ENCODE data around the gene GTPBP3.

Gene GTPBP3

GRCh38 chr19:17336872-17337674, at the start of gene GTPBP3:
GTPBP3 (plus strand) TSS chr19:17337553; CDS start chr19:17337612, 59 bp downstream.
- ATAC-seq (ENCODE audit: insufficient read depth, low read depth) (peak; percentile 86), DNase-seq (peak; percentile 99)
- Histone ChIP-seq H3K9ac (ENCODE audit: low read depth, low read length) (peak within 1 kb of the TSS; percentile 94), H3K79me2 (ENCODE audit: insufficient read depth, low read length) (peaks cover 20% of the 10 kb centered on the region), H3K36me3 (ENCODE audit: insufficient read depth, low read length) (peaks cover 30% of the 10 kb centered on the region), H3K9me3 (ENCODE audit: insufficient read depth, low read length, severe bottlenecking) (no peaks in the 10 kb centered on the region), H3K4me1 (ENCODE audit: insufficient read depth, low read length) (peaks cover 56% of the 10 kb centered on the region), H3K27ac (ENCODE audit: low read length) (peak within 1 kb of the TSS; percentile 98), H3K4me3 (ENCODE audit: low read depth in 1 of 2, low read length in 2 of 2) (peak within 1 kb of the TSS; percentile 99), H3K4me2 (ENCODE audit: insufficient read depth, low read length) (peak within 1 kb of the TSS; percentile 99), H2AFZ (ENCODE audit: low read depth, low read length) (peak within 1 kb of the TSS; percentile 85), H3K27me3 (ENCODE audit: insufficient read depth, low read length, poor library complexity) (no peaks in the 10 kb centered on the region), H4K20me1 (ENCODE audit: insufficient read depth, low read length) (peaks cover 9% of the 10 kb centered on the region)
- TF ChIP-seq EZH2 (IDR thresholded peaks at IDR 0.05; ENCODE audit: borderline replicate concordance, low read depth, low read length, severe bottlenecking) (no peak), CTCF (IDR thresholded peaks at IDR 0.05; ENCODE audit: borderline replicate concordance, extremely low read depth, low read length, poor library complexity, severe bottlenecking) (no peak)

GRCh38 chr19:17289489-17289888, 47.9 kb upstream of the GTPBP3 start:
- no peaks in the 10 kb centered on the region for H3K36me3 ChIP-seq (ENCODE audit: insufficient read depth, low read length)
- H3K4me1 ChIP-seq (ENCODE audit: insufficient read depth, low read length), result peaks cover 28% of the 10 kb centered on the region
- no peaks in the 10 kb centered on the region for H3K9me3 ChIP-seq (ENCODE audit: insufficient read depth, low read length, severe bottlenecking)
- no peak overlapping the region for H3K4me3 ChIP-seq (ENCODE audit: low read depth in 1 of 2, low read length in 2 of 2)
- H3K9ac ChIP-seq (ENCODE audit: low read depth, low read length), result no peak overlapping the region
- peaks cover 9% of the 10 kb centered on the region; the same call in 1 of the 2 replicates for H3K79me2 ChIP-seq (ENCODE audit: insufficient read depth, low read length)
- ATAC-seq (ENCODE audit: insufficient read depth, low read depth) (no peak), DNase-seq (no peak)
- no peaks in the 10 kb centered on the region; the same call in 1 of the 2 replicates for H4K20me1 ChIP-seq (ENCODE audit: insufficient read depth, low read length)
- H2AFZ ChIP-seq (ENCODE audit: low read depth, low read length), result no peak overlapping the region
- TF ChIP-seq CTCF (IDR thresholded peaks at IDR 0.05; ENCODE audit: borderline replicate concordance, extremely low read depth, low read length, poor library complexity, severe bottlenecking) (no peak), EZH2 (IDR thresholded peaks at IDR 0.05; ENCODE audit: borderline replicate concordance, low read depth, low read length, severe bottlenecking) (no peak)
- no peak overlapping the region for H3K4me2 ChIP-seq (ENCODE audit: insufficient read depth, low read length)
- H3K27ac ChIP-seq (ENCODE audit: low read length), result no peak overlapping the region
- H3K27me3 ChIP-seq (ENCODE audit: insufficient read depth, low read length, poor library complexity), result no peaks in the 10 kb centered on the region

GRCh38 chr19:17292301-17293074, 44.9 kb upstream of the GTPBP3 start:
- Histone ChIP-seq H3K27ac (ENCODE audit: low read length) (peak overlapping the region; percentile 79), H2AFZ (ENCODE audit: low read depth, low read length) (peak overlapping the region; percentile 99), H3K9me3 (ENCODE audit: insufficient read depth, low read length, severe bottlenecking) (no peaks in the 10 kb centered on the region), H3K4me1 (ENCODE audit: insufficient read depth, low read length) (peaks cover 28% of the 10 kb centered on the region), H4K20me1 (ENCODE audit: insufficient read depth, low read length) (no peaks in the 10 kb centered on the region; the same call in 1 of the 2 replicates), H3K79me2 (ENCODE audit: insufficient read depth, low read length) (peaks cover 9% of the 10 kb centered on the region; the same call in 1 of the 2 replicates), H3K27me3 (ENCODE audit: insufficient read depth, low read length, poor library complexity) (no peaks in the 10 kb centered on the region), H3K4me2 (ENCODE audit: insufficient read depth, low read length) (peak overlapping the region; percentile 99), H3K9ac (ENCODE audit: low read depth, low read length) (peak overlapping the region; percentile 73), H3K4me3 (ENCODE audit: low read depth in 1 of 2, low read length in 2 of 2) (peak overlapping the region; percentile 39 to 94; a peak in 3 of 4 replicates), H3K36me3 (ENCODE audit: insufficient read depth, low read length) (0 out of 2 replicates have a peak, but pooled peaks cover 3% of the 10 kb centered on the region)
- DNase-seq (peak; percentile 86), ATAC-seq (ENCODE audit: insufficient read depth, low read depth) (peak; percentile 95)
- TF ChIP-seq EZH2 (IDR thresholded peaks at IDR 0.05; ENCODE audit: borderline replicate concordance, low read depth, low read length, severe bottlenecking) (no peak), CTCF (IDR thresholded peaks at IDR 0.05; ENCODE audit: borderline replicate concordance, extremely low read depth, low read length, poor library complexity, severe bottlenecking) (peak; percentile 94)

Measured in DND-41 (cell line).